Mesothelial cell of epicardium (in vitro differentiated cells): ENCODE data around the gene PIGC. TPM values are rescaled to one million over a fixed set of nuclear protein-coding genes. Genes with fewer than 3 reads are reported as not detected.

Experiments used
- DNase-seq, 2 experiments: peaks; one replicate each; pipeline ENCODE4 v3.0.0; 2021; ENCODE audit warnings: low spot score in 2 of 2; ENCODE audit not compliant: unreplicated experiment in 2 of 2
- H3K27ac Mint-ChIP-seq: 2 replicates; pipeline ENCODE4 v1.8.0; 2021; ENCODE audit warnings: mixed read lengths
- H3K27me3 Mint-ChIP-seq: 2 replicates; pipeline ENCODE4 v1.8.0; 2021; ENCODE audit warnings: low read depth, mixed read lengths
- H3K36me3 Mint-ChIP-seq: 2 replicates; pipeline ENCODE4 v1.8.0; 2021; ENCODE audit warnings: mixed read lengths
- H3K4me1 Mint-ChIP-seq: 2 replicates; pipeline ENCODE4 v1.8.0; 2021; ENCODE audit warnings: mixed read lengths
- H3K4me3 Mint-ChIP-seq: 2 replicates; pipeline ENCODE4 v1.8.0; 2021; ENCODE audit warnings: mild to moderate bottlenecking, moderate library complexity, mixed read lengths
- H3K9me3 Mint-ChIP-seq: 2 replicates; pipeline ENCODE4 v1.8.0; 2021; ENCODE audit warnings: mixed read lengths
- CTCF ChIP-seq: fragments of 200-600 bp; sonication (generic); IDR thresholded peaks from one replicate; pipeline ENCODE4 v1.5.0; 2021; ENCODE audit warnings: antibody characterized with exemption; ENCODE audit not compliant: unreplicated experiment
- total RNA-seq: library from RNA; stranded (reverse); gene quantifications from 3 replicates; pipeline ENCODE4 v1.2.1, GENCODE V29; 2021

PIGC gene
- total RNA-seq, 1 donor from 2014 or later = 31.9 TPM

GRCh38 chr1:172423336-172423735 lies 20.5 kb downstream of the PIGC start:
- H3K9me3 Mint-ChIP-seq = no peaks in the 10 kb centered on the region
- no peak for DNase-seq
- no peak overlapping the region for H3K27ac Mint-ChIP-seq
- no peak for TF ChIP-seq CTCF
- H3K4me1 Mint-ChIP-seq = peaks cover 10% of the 10 kb centered on the region
- no peak overlapping the region for H3K4me3 Mint-ChIP-seq
- H3K27me3 Mint-ChIP-seq = no peaks in the 10 kb centered on the region
- H3K36me3 Mint-ChIP-seq = no peaks in the 10 kb centered on the region

- Mint-ChIP-seq H3K4me3 (no peak overlapping the region), H3K9me3 (no peaks in the 10 kb centered on the region), H3K27ac (no peak overlapping the region), H3K36me3 (no peaks in the 10 kb centered on the region), H3K4me1 (peaks cover 14% of the 10 kb centered on the region), H3K27me3 (no peaks in the 10 kb centered on the region)
- no peak for TF ChIP-seq CTCF
- no peak for DNase-seq
Measured at GRCh38 chr1:172421974-172422604, 21.8 kb downstream of the PIGC start.

GRCh38 chr1:172420385-172420784 lies 23.5 kb downstream of the PIGC start, which contains the start of gene C1orf105:
C1orf105 (plus strand) TSS chr1:172420685; CDS start chr1:172420886, 201 bp downstream.
- Mint-ChIP-seq H3K27ac (peak within 1 kb of the TSS; percentile 41), H3K36me3 (no peaks in the 10 kb centered on the region), H3K9me3 (no peaks in the 10 kb centered on the region), H3K4me3 (no peak within 1 kb of the TSS), H3K4me1 (peaks cover 26% of the 10 kb centered on the region), H3K27me3 (no peaks in the 10 kb centered on the region)
- TF ChIP-seq CTCF = no peak
- DNase-seq = no peak

- peaks cover 26% of the 10 kb centered on the region for H3K4me1 Mint-ChIP-seq
- peaks cover 5% of the 10 kb centered on the region for H3K36me3 Mint-ChIP-seq
- no peak overlapping the region for H3K4me3 Mint-ChIP-seq
- DNase-seq = no peak
- H3K27me3 Mint-ChIP-seq = no peaks in the 10 kb centered on the region
- TF ChIP-seq CTCF = no peak
- H3K27ac Mint-ChIP-seq = no peak overlapping the region
- no peaks in the 10 kb centered on the region for H3K9me3 Mint-ChIP-seq
Measured at GRCh38 chr1:172417557-172417956, 26.3 kb downstream of the PIGC start.

GRCh38 chr1:172416496-172417035 lies 27.3 kb downstream of the PIGC start:
- peaks cover 31% of the 10 kb centered on the region for H3K4me1 Mint-ChIP-seq
- H3K9me3 Mint-ChIP-seq = no peaks in the 10 kb centered on the region
- H3K4me3 Mint-ChIP-seq = no peak overlapping the region
- peaks cover 5% of the 10 kb centered on the region for H3K36me3 Mint-ChIP-seq
- H3K27me3 Mint-ChIP-seq = no peaks in the 10 kb centered on the region
- TF ChIP-seq CTCF = no peak
- peak overlapping the region; percentile 50 for H3K27ac Mint-ChIP-seq
- no peak for DNase-seq

GRCh38 chr1:172414331-172414730 lies 29.5 kb downstream of the PIGC start:
- Mint-ChIP-seq H3K4me1 (peaks cover 23% of the 10 kb centered on the region), H3K4me3 (no peak overlapping the region), H3K36me3 (peaks cover 5% of the 10 kb centered on the region), H3K9me3 (no peaks in the 10 kb centered on the region), H3K27me3 (no peaks in the 10 kb centered on the region), H3K27ac (no peak overlapping the region)
- no peak for DNase-seq
- no peak for TF ChIP-seq CTCF
